PC-3 (cell line): ENCODE data around the gene CCDC141.

Experiments
- EZH2 ChIP-seq: fragments of 300-600 bp; sonication (generic); IDR thresholded peaks from one replicate; pipeline ENCODE4 v1.6.1; 2017; ENCODE audit warnings: antibody characterized with exemption, mild to moderate bottlenecking, low read length; ENCODE audit not compliant: unreplicated experiment
- EZH2phosphoT487 ChIP-seq: fragments of 300-600 bp; sonication (generic); IDR thresholded peaks from 2 replicates; pipeline ENCODE4 v1.6.1; 2018; ENCODE audit warnings: mild to moderate bottlenecking, antibody characterized with exemption, low read length, borderline replicate concordance
- TF ChIP-seq, protein P1 (sequence below): fragments of 300-600 bp; sonication (generic); conservative IDR thresholded peaks from 2 replicates; pipeline ENCODE4 v1.5.1; 2017; ENCODE audit warnings: antibody characterized with exemption, low read depth, mild to moderate bottlenecking, low read length

DNA sequence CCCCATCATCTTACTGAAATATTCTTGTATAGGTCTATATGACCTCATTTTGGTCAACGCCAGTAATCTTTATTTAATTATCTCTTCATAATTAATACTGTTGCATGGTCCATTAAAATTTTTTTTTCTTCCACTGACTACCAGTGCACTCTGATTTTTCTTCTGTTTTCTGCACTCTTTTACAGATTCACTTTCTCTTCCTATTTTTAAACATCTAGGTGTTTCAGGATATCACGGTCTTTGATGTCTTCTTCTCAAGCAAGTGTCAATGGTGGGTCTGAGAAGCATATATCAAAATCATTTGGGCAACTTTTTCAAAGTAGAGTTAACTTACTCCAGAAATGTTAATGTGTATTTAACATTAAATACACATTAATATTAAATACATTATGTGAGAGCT, 51.4 kb downstream of the CCDC141 start:
- TF ChIP-seq, protein P1, sequence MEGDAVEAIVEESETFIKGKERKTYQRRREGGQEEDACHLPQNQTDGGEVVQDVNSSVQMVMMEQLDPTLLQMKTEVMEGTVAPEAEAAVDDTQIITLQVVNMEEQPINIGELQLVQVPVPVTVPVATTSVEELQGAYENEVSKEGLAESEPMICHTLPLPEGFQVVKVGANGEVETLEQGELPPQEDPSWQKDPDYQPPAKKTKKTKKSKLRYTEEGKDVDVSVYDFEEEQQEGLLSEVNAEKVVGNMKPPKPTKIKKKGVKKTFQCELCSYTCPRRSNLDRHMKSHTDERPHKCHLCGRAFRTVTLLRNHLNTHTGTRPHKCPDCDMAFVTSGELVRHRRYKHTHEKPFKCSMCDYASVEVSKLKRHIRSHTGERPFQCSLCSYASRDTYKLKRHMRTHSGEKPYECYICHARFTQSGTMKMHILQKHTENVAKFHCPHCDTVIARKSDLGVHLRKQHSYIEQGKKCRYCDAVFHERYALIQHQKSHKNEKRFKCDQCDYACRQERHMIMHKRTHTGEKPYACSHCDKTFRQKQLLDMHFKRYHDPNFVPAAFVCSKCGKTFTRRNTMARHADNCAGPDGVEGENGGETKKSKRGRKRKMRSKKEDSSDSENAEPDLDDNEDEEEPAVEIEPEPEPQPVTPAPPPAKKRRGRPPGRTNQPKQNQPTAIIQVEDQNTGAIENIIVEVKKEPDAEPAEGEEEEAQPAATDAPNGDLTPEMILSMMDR, result no peak
- TF ChIP-seq EZH2, result no peak
- no peak for TF ChIP-seq EZH2phosphoT487
